Stimulated activated CD8-positive, alpha-beta memory T cell treated with anti-CD3 and anti-CD28 coated beads, Interleukin-4, amount 100 ng/mL, for 4 hours (primary cell): ENCODE data around the gene MARK3.
A peak's percentile ranks its signal among the peaks of the same experiment; 100 is the strongest.
"Not testable (repeated sequence)": the region's sequence is repeated elsewhere in the genome, so short reads cannot be mapped to it uniquely, and the experiment has no call there.

Source experiments
- DNase-seq, 2 donors: peaks; one replicate each; pipeline ENCODE4 v3.0.0-alpha.2; 2020; ENCODE audit warnings: low read depth in 2 of 2, low spot score in 1 of 2

Gene MARK3

GRCh38 chr14:103385152-103385928, at the start of gene MARK3:
TSS of gene MARK3 (plus strand) at chr14:103385415. CDS start at chr14:103386030, 615 bp downstream.
- peak; percentile 89 to 95 for DNase-seq

GRCh38 chr14:103336191-103336590, 49.0 kb upstream of the MARK3 start:
- no peak for DNase-seq

DNA sequence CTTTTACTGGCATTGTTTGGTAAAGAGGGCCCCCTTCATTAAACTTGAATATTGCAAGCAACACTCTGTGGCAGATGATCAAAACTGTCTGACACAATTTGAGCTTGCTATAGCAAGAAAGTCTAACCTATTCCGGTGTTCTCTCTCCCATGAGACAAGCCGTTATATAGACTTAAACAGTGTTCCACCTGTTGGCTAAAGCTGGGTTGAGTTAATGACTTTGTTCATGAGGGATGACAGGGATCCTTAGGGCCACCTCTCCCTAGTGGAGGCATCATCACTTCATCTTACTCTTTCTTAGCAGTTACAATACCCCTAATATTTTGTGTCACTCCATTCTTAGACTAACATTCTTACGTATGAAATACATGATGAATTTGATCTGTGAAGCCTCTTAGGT, 47.4 kb upstream of the MARK3 start:
- no peak for DNase-seq

GRCh38 chr14:103339561-103339960, 45.7 kb upstream of the MARK3 start:
- no peak for DNase-seq

GRCh38 chr14:103340480-103341212, 44.6 kb upstream of the MARK3 start:
- DNase-seq = no peak

- DNase-seq = no peak
Measured at GRCh38 chr14:103341250-103342129, 43.7 kb upstream of the MARK3 start.

DNA sequence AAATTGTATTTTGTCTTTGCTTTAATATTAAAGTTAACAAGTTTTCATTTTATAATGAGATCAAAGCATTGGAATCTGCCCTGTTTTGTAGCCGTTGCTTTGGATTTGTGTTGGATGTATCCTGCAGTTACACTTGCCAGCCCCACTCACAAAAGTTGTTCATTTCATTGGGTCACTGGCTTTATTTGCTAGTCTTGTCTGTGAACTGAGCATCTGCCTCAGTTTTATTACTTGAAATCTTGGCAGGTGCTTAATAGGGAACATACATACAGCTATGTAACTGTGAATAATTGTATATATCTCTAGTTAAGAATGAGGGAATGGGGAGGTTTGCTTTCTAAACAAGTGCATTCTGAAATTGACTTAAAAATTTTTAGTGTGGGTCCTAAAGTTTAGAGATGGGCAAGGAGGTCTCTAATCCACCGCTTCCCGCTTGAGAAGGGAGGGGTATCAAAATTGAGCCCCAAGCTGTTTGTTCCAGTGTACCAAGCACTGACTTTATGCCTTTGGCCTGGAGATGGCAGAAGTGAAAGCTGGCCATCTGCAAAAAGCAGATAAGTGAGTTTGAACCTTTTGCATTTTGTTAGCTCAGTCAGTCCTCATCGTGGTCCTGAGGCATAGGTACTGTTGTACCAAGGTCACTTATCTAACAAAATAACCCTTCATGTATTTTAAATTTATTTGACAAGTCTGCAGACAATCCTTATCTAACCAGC, 41.9 kb upstream of the MARK3 start:
- no peak for DNase-seq

DNA sequence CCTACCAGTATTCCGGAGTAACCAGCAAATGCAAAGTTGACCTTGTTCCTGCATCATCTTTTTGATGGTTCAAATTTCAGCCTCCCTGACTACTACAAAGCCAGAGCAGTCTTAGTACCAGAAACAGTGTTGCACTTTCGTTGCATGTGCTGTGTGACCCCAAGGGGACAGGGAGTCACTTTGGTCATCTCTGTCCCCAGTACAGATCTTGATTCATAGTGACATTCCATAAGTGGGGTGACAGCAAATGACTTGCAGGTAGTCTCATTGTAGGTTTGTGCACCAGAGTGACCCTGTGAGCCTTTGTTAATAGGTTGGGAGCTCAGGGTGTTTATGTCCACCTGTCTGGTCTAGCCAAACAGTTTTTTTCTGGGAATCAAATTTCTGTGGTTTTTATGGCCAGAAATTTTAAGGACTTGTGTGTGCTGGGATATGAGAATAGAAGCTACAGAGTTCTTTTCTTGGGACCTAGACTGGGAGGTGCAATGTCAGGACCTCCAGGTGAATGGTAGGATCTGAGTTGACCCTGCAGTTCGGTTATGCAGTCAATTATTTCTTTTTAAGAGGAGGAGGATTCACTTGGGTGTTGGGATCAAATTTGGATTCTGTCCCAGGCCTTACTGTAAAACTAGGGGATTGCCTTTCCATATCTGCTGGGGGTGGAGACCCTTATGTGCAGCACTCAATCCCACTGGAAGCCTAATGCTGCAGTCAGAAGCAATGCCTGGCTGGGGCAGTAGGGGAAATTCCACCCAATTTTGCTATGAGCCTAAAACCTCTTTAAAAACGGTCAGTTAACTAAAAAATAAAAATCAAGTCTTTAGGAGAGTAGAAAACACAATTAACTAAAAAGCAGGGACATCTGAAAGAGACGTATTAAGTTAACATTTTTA, 41.1 kb upstream of the MARK3 start:
- DNase-seq = no peak

DNA sequence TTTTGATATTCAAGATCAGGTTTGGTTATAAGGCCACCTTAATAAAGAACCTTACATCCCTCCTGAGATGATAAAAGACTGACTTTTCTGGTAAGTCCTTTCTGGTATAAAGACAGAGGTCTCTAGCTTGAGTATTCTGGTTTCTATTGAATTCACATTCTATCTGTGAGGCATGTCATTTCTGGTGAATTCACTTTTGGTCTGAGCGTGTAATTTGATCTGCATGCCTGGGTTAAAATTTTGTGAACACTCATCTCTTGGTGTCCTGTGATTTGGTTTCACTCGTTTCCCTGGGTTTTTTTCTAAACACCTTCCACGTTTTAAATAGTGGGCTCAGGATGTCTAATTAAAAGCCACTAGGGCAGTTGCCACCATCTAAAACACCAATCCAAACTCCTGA, 38.9 kb upstream of the MARK3 start:
- no peak for DNase-seq

GRCh38 chr14:103347091-103347815, 38.0 kb upstream of the MARK3 start:
- no peak for DNase-seq

GRCh38 chr14:103348154-103348553, 37.1 kb upstream of the MARK3 start:
- DNase-seq = no peak

DNA sequence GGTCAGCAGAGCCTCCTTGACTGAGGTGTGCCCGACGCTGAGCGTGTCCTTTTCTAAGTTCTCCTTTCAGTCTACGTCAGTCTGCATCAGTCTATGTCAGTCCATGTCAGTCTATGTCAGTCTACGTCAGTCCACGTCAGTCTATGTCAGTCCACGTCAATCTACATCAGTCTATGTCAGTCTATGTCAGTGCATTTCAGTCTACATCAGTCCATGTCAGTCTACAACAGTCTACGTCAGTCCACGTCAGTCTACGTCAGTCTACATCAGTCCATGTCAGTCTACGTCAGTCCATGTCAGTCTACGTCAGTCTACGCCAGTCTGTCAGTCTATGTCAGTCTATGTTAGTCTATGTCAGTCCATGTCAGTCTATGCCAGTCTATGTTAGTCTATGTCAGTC, 35.2 kb upstream of the MARK3 start:
- DNase-seq = no peak

GRCh38 chr14:103353362-103353761, 31.9 kb upstream of the MARK3 start:
- no peak for DNase-seq

DNA sequence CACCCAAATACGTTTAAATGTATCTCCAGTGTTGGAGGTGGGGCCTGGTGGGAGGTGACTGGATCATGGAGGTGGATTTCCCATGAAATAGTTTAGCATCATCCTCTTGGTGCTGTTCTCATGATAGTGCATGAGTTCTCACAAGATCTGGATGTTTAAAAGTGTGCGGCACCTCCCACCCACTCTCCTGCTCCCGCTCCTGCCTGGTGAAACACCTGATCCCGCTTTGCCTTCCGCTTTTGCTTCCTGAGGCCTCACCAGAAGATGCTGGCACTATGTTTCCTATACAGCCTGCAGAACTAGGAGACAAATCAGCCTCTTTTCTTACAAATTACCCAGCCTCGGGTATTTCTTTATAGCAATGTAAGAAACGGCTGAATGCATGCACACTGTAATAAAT, 31.1 kb upstream of the MARK3 start:
- no peak for DNase-seq

DNA sequence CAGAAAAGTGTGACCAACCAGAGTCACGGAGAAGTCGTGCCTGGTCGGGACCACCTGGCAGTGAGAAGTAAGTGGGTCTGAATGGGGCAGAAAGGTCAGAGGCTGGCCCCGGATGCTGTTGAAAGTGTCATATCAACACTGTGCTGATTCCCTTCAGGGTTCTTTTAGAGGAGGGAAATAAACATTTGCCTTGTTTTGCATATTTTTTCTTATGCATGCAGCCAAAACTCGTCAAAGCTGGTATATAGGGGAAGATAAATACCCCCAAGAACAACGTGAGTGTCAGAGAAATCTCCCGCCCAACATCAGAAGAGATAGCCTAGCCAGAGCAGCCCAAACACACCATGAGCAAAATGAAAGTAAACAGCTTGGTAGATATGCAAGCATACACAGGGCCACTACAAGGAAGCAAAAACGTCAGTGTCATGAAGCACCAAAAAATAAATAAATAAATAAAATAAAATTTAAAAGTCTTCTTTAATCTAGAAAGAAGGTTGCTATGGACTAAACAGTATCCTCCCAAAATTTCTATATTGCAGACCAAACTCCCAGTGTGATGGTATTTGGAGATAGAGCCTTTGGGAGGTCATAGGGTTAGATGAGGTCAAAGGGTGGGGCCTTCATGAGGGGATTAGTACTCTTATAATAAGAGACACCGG, 29.1 kb upstream of the MARK3 start:
- no peak for DNase-seq

DNA sequence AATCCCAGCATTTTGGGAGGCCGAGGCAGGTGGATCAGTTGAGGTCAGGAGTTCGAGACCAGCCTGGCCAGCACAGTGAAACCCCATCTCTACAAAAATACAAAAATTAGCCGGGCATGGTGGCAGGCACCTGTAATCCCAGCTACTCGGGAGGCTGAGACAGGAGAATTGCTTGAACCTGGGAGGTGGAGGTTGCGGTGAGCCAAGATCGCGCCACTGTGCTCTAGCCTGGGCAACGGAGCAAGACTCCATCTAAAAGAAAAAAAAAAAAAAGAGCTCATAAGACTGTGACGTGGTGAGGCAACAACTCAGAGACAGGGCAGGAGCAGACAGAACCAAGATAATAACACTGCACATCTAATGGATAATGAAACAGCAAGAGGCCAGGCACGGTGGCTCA, 27.7 kb upstream of the MARK3 start:
- DNase-seq = not testable (repeated sequence)

GRCh38 chr14:103360548-103360947, 24.7 kb upstream of the MARK3 start:
- DNase-seq = no peak

DNA sequence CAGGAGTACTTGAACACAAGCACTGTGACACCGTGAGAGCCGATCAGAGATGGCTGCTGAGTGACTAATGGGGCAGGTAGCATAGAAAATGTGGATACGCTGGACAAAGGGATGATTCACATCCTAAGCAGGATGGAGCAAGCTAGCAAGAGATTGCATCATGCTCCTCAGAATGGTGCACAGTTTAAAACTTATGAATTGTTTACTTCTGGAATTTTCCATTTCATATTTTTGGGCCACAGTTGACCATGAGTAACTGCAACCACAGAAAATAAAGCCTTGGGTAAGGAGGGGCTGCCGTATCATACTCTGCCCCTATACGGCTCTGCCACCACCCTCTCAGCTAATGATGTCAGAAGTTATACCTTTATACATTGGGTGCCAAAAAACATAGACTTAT, 23.3 kb upstream of the MARK3 start:
- DNase-seq = no peak

- no peak for DNase-seq
Measured at GRCh38 chr14:103362780-103363179, 22.4 kb upstream of the MARK3 start.
